NCI-H2081 treated with DMSO at 0.1 percent for 48 hours (cell line): ENCODE results near the gene PNISR.

Source experiments
- DNase-seq: peaks from one replicate; lab custom pipeline; 2025; lab: John Stamatoyannopoulos, UW

The PNISR gene

DNA sequence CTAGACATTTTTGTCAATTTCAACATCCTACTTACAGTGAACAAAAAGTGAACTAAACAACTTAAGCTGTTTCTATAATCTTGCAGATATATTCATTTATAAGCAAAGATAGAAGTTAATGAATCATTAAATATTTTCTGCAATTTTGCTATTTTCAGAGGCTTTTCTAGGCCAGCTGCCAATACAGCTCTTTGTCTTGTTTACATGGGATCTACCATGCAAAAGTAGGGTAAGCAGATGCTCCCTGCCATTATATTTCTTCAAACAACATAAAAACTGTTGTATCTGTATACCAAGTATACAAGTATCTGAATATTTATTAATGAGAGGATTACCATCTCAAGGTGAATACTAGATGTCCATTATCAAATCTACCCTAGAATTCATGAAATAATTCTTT is 15.4 kb downstream of the PNISR start:
- DNase-seq = no peak

GRCh38 chr6:99407076-99407475 is 18.0 kb downstream of the PNISR start:
- DNase-seq = no peak

DNA sequence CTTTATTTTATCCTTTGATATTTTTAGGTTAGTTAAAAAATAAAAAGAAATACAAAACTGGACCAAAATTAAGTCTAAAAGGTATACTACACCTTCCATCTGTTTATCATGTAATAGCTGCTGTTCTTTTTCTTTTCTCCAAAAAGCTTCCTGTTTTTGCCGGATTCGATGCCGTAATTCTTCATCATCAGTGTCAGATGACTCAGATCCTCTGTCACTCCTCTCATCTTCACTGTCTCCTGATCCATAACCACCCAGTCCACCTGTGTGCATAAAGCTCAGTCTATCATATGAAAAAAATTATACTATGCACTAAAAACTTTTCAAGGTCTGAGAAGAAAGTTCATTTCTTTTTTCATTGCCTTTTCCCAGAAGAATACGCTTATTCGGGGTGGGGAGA is 22.7 kb downstream of the PNISR start:
- no peak for DNase-seq

GRCh38 chr6:99397287-99397686 is 27.8 kb downstream of the PNISR start:
- no peak for DNase-seq

- no peak for DNase-seq
These were observed 31.2 kb downstream of the PNISR start, which contains the start of gene COQ3 for GRCh38 chr6:99393698-99394531. TSS of gene COQ3 (minus strand) at chr6:99394195. CDS start at chr6:99394179, 16 bp downstream.

GRCh38 chr6:99393366-99393697 is 31.8 kb downstream of the PNISR start:
- DNase-seq = no peak

- no peak for DNase-seq
These were observed 34.2 kb downstream of the PNISR start for GRCh38 chr6:99390896-99391295.

GRCh38 chr6:99384507-99384906 is 40.6 kb downstream of the PNISR start:
- DNase-seq = no peak

- no peak for DNase-seq
These were observed 46.5 kb downstream of the PNISR start for GRCh38 chr6:99378636-99379035.

GRCh38 chr6:99369533-99369932 is 55.6 kb downstream of the PNISR start:
- no peak for DNase-seq

GRCh38 chr6:99366852-99367251 is 58.3 kb downstream of the PNISR start:
- no peak for DNase-seq

- DNase-seq = no peak
These were observed 61.1 kb downstream of the PNISR start for GRCh38 chr6:99364026-99364425.

DNA sequence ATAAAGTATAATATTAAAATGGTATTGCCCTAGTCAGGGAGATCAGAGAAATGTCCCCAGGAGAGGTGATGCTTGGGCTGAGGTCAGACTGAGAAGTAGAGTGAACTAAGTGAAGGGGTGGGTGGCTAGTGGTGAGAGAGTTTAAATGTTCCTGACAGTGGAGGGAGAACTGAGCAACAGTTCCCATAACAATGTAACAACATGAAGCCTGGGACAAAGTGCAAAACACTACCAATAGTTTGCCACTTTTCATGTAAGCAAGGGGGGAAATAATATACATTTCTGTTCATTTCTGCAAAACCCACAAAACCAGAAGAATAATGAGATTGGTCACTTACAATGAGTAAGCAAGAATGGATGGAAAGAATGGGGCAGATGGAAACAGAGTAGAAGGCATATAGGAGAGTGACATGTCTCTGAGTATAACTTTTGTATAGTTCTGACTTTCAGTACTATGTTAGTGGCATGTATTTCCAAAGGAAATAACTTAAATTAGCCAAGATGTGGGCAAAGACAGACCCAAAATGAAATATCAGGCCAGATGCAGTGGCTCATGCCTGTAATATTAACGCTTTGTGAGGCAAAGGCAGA is 62.3 kb downstream of the PNISR start:
- DNase-seq = no peak

GRCh38 chr6:99359800-99360199 is 65.3 kb downstream of the PNISR start:
- DNase-seq = no peak

GRCh38 chr6:99356641-99357040 is 68.5 kb downstream of the PNISR start:
- no peak for DNase-seq

DNA sequence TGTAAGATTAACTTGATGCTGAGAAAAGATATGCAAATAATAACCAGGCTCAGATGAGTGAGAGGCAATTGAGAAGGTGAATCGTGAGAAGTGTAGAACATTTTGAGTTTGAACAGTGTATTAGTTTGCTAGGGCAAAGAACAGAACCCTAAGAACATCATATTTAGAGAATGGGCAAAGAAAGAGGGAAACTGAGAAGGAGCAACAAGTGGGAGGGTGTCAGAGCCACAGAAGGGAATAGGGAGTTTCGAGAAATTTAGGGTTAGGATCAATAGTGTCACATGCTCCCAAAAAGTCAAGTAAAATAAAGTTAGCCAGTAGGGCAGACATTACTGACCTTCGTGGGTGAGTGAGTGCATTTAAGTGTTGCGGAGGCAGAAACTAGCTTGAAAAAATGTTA is 70.1 kb downstream of the PNISR start:
- no peak for DNase-seq

GRCh38 chr6:99353126-99353525 is 72.0 kb downstream of the PNISR start:
- no peak for DNase-seq

GRCh38 chr6:99350573-99350972 is 74.5 kb downstream of the PNISR start:
- DNase-seq = no peak

DNA sequence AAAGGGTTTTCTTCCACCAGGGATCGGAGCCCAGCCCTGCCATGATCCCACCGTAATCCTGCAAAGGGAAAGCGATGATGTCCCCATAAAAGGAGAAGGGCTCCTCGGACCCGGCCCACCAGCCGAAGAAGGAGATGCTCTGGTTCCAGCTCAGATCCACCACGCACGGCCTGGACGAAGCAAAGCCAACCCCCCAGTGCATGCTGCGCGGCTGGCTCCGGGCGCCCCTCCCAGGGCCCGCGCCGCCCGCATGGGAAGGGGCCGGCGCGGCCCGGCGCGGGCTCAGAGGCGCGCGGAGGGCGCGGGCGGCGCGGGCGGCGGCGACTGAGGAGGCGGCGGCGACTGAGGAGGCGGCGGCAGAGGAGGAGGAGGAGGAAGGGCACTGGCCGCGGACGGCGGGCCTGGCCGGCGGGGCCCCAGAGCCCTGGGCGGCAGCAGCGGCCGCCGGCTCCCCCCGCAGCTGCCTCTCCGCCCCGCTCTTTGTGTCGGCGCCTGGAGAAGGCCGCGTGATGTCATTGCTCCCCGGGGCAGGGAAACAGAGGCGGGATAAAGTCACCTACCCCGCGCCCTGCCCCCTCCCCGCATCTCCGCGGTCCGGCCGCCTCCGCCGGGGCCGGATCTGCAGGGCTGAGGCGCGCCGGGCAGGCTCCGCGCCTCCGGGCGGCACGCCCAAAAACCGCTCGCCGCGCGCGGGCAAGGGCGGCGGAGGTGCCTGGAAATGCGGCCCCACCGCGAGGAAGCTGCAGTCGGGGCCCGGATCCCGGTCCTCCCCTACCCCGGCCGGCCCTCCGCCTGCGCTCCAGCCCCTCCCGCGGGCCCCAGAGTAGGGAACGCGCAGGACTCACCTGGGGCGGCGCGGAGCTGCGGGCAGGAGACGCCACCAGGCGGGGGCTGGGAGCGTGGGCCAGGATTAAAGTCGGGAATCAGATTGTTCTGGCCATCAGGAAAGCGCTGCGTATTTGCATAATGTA is 75.7 kb downstream of the PNISR start, which contains the start of gene FAXC:
Gene FAXC, minus strand, starts transcription at position 504 of the 971 bp plus-strand sequence. Its CDS starts 302 bp downstream, at position 202.
- no peak for DNase-seq

GRCh38 chr6:99348288-99349170 is 76.6 kb downstream of the PNISR start:
- no peak for DNase-seq
